ENCODE results near the gene APBB1IP.

GRCh38 chr10:26481914-26482550 is 43.9 kb downstream of the APBB1IP start:
- TF ChIP-seq CTCF (IDR thresholded peaks at IDR 0.05), result no peak
- TF ChIP-seq EZH2 (IDR thresholded peaks at IDR 0.05; ENCODE audit: borderline replicate concordance, insufficient read depth, low read depth, low read length, poor library complexity, severe bottlenecking), result no peak

Measured in B cell (primary cell).